Common myeloid progenitor, CD34-positive (primary cell): Measurements from ENCODE around the gene TBC1D22A.
A peak's percentile ranks its signal among the peaks of the same experiment; 100 is the strongest.
"Not testable (repeated sequence)": the region's sequence is repeated elsewhere in the genome, so short reads cannot be mapped to it uniquely, and the experiment has no call there.

Source experiments
- CTCF ChIA-PET: fragments of 350-600 bp; sonication (Branson Sonifier 250); formaldehyde crosslinking; loops from one replicate; lab custom pipeline; 2021; ENCODE audit warnings: antibody characterized with exemption; lab: Charles Lee
- POLR2A ChIA-PET: fragments of 350-600 bp; sonication (Branson Sonifier 250); formaldehyde crosslinking; loops from one replicate; lab custom pipeline; 2021; ENCODE audit warnings: antibody characterized with exemption; lab: Charles Lee
- DNase-seq, 3 donors: peaks; one replicate each; pipeline versions ENCODE4 v3.0.0 to v3.0.0-alpha.2; 2013
- H3K27ac ChIP-seq, 2 experiments: 1 replicate in 1 of 2; 2 replicates in 1 of 2; pipeline ENCODE4 v1.7.0; 2013; ENCODE audit warnings: inconsistent platforms in 2 of 2, low read length in 2 of 2, mild to moderate bottlenecking in 2 of 2, low read depth in 1 of 2, moderate library complexity in 1 of 2; ENCODE audit not compliant: severe bottlenecking in 2 of 2, insufficient read depth in 1 of 2, poor library complexity in 1 of 2
- H3K27me3 ChIP-seq, 5 experiments: replicated peaks in 2 of 5; 1 replicate in 3 of 5; 2 replicates in 2 of 5; pipeline versions ENCODE4 v1.6.1 to v1.7.0; 2013; ENCODE audit warnings: low read length in 4 of 5, mild to moderate bottlenecking in 2 of 5, moderate library complexity in 2 of 5, inconsistent platforms in 1 of 5; ENCODE audit not compliant: insufficient read depth in 5 of 5, control insufficient read depth in 4 of 5
- H3K36me3 ChIP-seq, 4 experiments: 1 replicate in 2 of 4; 2 replicates in 2 of 4; pipeline versions ENCODE4 v1.6.1 to v1.7.0; 2013; ENCODE audit warnings: low read length in 3 of 4, control low read depth in 1 of 4, mild to moderate bottlenecking in 1 of 4; ENCODE audit not compliant: control insufficient read depth in 4 of 4, insufficient read depth in 4 of 4
- H3K4me1 ChIP-seq, 4 experiments: 1 replicate in 3 of 4; 2 replicates in 1 of 4; pipeline versions ENCODE4 v1.6.1 to v1.7.1; 2013; ENCODE audit warnings: low read length in 3 of 4, mild to moderate bottlenecking in 3 of 4, control low read depth in 1 of 4, inconsistent platforms in 1 of 4, moderate library complexity in 1 of 4; ENCODE audit not compliant: control insufficient read depth in 4 of 4, insufficient read depth in 4 of 4; ENCODE audit errors: control extremely low read depth in 1 of 4
- H3K4me3 ChIP-seq, 7 experiments: 1 replicate in 4 of 7; 2 replicates in 3 of 7; pipeline versions ENCODE4 v1.5.1 to v1.7.0; 2013; ENCODE audit warnings: mild to moderate bottlenecking in 7 of 7, low read length in 6 of 7, moderate library complexity in 6 of 7, inconsistent platforms in 2 of 7, low read depth in 2 of 7, control low read depth in 1 of 7; ENCODE audit not compliant: insufficient read depth in 4 of 7, control insufficient read depth in 1 of 7; ENCODE audit errors: extremely low read depth in 1 of 7
- H3K9me3 ChIP-seq, 5 experiments: 1 replicate in 4 of 5; 2 replicates in 1 of 5; pipeline versions ENCODE4 v1.6.1 to v1.7.1; 2013; ENCODE audit warnings: low read length in 4 of 5, mild to moderate bottlenecking in 2 of 5, inconsistent platforms in 1 of 5, low read depth in 1 of 5, moderate library complexity in 1 of 5; ENCODE audit not compliant: control insufficient read depth in 4 of 5, insufficient read depth in 2 of 5; ENCODE audit errors: control extremely low read depth in 1 of 5
- WGBS: methylation state at CpG from one replicate; pipeline ENCODE4 v1.1.5; 2013; ENCODE audit not compliant: insufficient coverage; 5-methylcytosine and 5-hydroxymethylcytosine counted together

The TBC1D22A gene

GRCh38 chr22:47047321-47048122, 285.1 kb downstream of the TBC1D22A start:
- CTCF ChIA-PET: interaction anchor here (0.5 kb wide), 1 partner anchor 22 kb away, joined by 3 read pairs; no protein-coding TSS in a partner anchor
- 99% methylated on average over 11 of the region's 13 CpGs for WGBS
- peaks cover 0 to 55% (median 26%) of the 10 kb centered on the region in 4 experiments for H3K4me1 ChIP-seq

GRCh38 chr22:47048123-47049077, 285.9 kb downstream of the TBC1D22A start:
- WGBS: 73% methylated on average over 16 of the region's 20 CpGs
- H3K9me3 ChIP-seq: no peaks in the 10 kb centered on the region
- DNase-seq: peak in 2 of 3 donors; percentile 17 to 37
- H3K27ac ChIP-seq: no peak overlapping the region
- ChIA-PET POLR2A (no interaction called here), CTCF (no interaction called here)
- H3K4me1 ChIP-seq: peaks cover 0 to 63% (median 35%) of the 10 kb centered on the region in 4 experiments
- H3K27me3 ChIP-seq: no peaks in the 10 kb centered on the region
- H3K4me3 ChIP-seq: no peak overlapping the region
- no peaks in the 10 kb centered on the region for H3K36me3 ChIP-seq

More at GRCh38 chr22:47047321-47048122, 285.1 kb downstream of the TBC1D22A start:
- Histone ChIP-seq H3K27me3 (no peaks in the 10 kb centered on the region), H3K9me3 (no peaks in the 10 kb centered on the region), H3K36me3 (no peaks in the 10 kb centered on the region), H3K27ac (no peak overlapping the region), H3K4me3 (no peak overlapping the region)
- POLR2A ChIA-PET: no interaction called here
- no peak for DNase-seq

GRCh38 chr22:47049078-47049624, 286.7 kb downstream of the TBC1D22A start:
- CTCF ChIA-PET: no interaction called here
- POLR2A ChIA-PET: no interaction called here
- Histone ChIP-seq H3K36me3 (peaks cover 0 to 2% (median 0%) of the 10 kb centered on the region in 4 experiments), H3K9me3 (no peaks in the 10 kb centered on the region), H3K27me3 (no peaks in the 10 kb centered on the region), H3K27ac (no peak overlapping the region), H3K4me1 (peaks cover 0 to 59% (median 32%) of the 10 kb centered on the region in 4 experiments), H3K4me3 (no peak overlapping the region)
- 92% methylated on average over 14 of the region's 17 CpGs for WGBS
- peak in 2 of 3 donors; percentile 17 to 32 for DNase-seq

- H3K4me3 ChIP-seq, POLR2A ChIA-PET, DNase-seq, H3K27me3 ChIP-seq, H3K27ac ChIP-seq, H3K36me3 ChIP-seq, H3K9me3 ChIP-seq, CTCF ChIA-PET: not testable (repeated sequence)
- H3K4me1 ChIP-seq: peaks cover 0 to 52% (median 27%) of the 10 kb centered on the region in 4 experiments
- WGBS: 95% methylated on average over 17 of the region's 17 CpGs
These were observed 287.4 kb downstream of the TBC1D22A start for GRCh38 chr22:47049736-47050400.

GRCh38 chr22:47050401-47051051, 288.1 kb downstream of the TBC1D22A start:
- DNase-seq: no peak
- POLR2A ChIA-PET: no interaction called here
- 96% methylated on average over 16 of the region's 20 CpGs for WGBS

GRCh38 chr22:47051441-47052071, 289.1 kb downstream of the TBC1D22A start:
- Histone ChIP-seq H3K4me1 (peaks cover 0 to 51% (median 27%) of the 10 kb centered on the region in 4 experiments), H3K36me3 (peaks cover 0 to 8% (median 3%) of the 10 kb centered on the region in 4 experiments), H3K9me3 (no peaks in the 10 kb centered on the region), H3K4me3 (no peak overlapping the region), H3K27me3 (no peaks in the 10 kb centered on the region), H3K27ac (no peak overlapping the region)
- no peak for DNase-seq
- POLR2A ChIA-PET: no interaction called here
- CTCF ChIA-PET: no interaction called here
- WGBS: 95% methylated on average over 16 of the region's 20 CpGs

More at GRCh38 chr22:47050401-47051051, 288.1 kb downstream of the TBC1D22A start:
- Histone ChIP-seq H3K27ac (no peak overlapping the region), H3K4me3 (no peak overlapping the region), H3K4me1 (peaks cover 0 to 51% (median 27%) of the 10 kb centered on the region in 4 experiments), H3K9me3 (no peaks in the 10 kb centered on the region), H3K27me3 (no peaks in the 10 kb centered on the region), H3K36me3 (peaks cover 0 to 5% (median 0%) of the 10 kb centered on the region in 4 experiments)
- CTCF ChIA-PET: no interaction called here
